IPS-11a (cell line): ENCODE data around the gene GRIK4.

ENCODE experiments used
- H3K4me3 ChIP-seq: one replicate; pipeline ENCODE4 v1.5.1; 2013; ENCODE audit warnings: low read depth, low read length, control low read depth

GRIK4 gene

GRCh38 chr11:120546312-120547205, 35.0 kb downstream of the GRIK4 start:
- H3K4me3 ChIP-seq: no peak overlapping the region

GRCh38 chr11:120547316-120547715, 35.8 kb downstream of the GRIK4 start:
- H3K4me3 ChIP-seq: no peak overlapping the region

- no peak overlapping the region for H3K4me3 ChIP-seq
Observed at GRCh38 chr11:120547811-120548681, 36.5 kb downstream of the GRIK4 start.

- no peak overlapping the region for H3K4me3 ChIP-seq
Observed at GRCh38 chr11:120548682-120549209, 37.2 kb downstream of the GRIK4 start.

GRCh38 chr11:120549346-120549745, 37.8 kb downstream of the GRIK4 start:
- H3K4me3 ChIP-seq: no peak overlapping the region

GRCh38 chr11:120550007-120550406, 38.5 kb downstream of the GRIK4 start:
- no peak overlapping the region for H3K4me3 ChIP-seq

- no peak overlapping the region for H3K4me3 ChIP-seq
Observed at GRCh38 chr11:120551191-120551590, 39.6 kb downstream of the GRIK4 start.

- no peak overlapping the region for H3K4me3 ChIP-seq
Observed at GRCh38 chr11:120554766-120555432, 43.4 kb downstream of the GRIK4 start.

GRCh38 chr11:120555433-120555773, 43.9 kb downstream of the GRIK4 start:
- no peak overlapping the region for H3K4me3 ChIP-seq

- no peak overlapping the region for H3K4me3 ChIP-seq
Observed at GRCh38 chr11:120556797-120557196, 45.2 kb downstream of the GRIK4 start.

GRCh38 chr11:120558744-120559431, 47.3 kb downstream of the GRIK4 start:
- no peak overlapping the region for H3K4me3 ChIP-seq

- H3K4me3 ChIP-seq: no peak overlapping the region
Observed at GRCh38 chr11:120561286-120561685, 49.7 kb downstream of the GRIK4 start.

- H3K4me3 ChIP-seq: no peak overlapping the region
Observed at GRCh38 chr11:120562806-120563425, 51.4 kb downstream of the GRIK4 start.

- peak overlapping the region; percentile 51 for H3K4me3 ChIP-seq
Observed at GRCh38 chr11:120563703-120564572, 52.4 kb downstream of the GRIK4 start.

GRCh38 chr11:120564573-120565311, 53.2 kb downstream of the GRIK4 start:
- peak overlapping the region; percentile 51 for H3K4me3 ChIP-seq

GRCh38 chr11:120565466-120566155, 54.1 kb downstream of the GRIK4 start:
- no peak overlapping the region for H3K4me3 ChIP-seq

- H3K4me3 ChIP-seq: no peak overlapping the region
Observed at GRCh38 chr11:120566176-120566575, 54.6 kb downstream of the GRIK4 start.
